Activated CD4-positive, alpha-beta T cell treated with anti-CD3 and anti-CD28 coated beads, Interleukin-2, amount 50 U/mL, for 1 hour (primary cell): ENCODE results near the gene ATF7IP2.
A peak's percentile ranks its signal among the peaks of the same experiment; 100 is the strongest.
"Not testable (repeated sequence)": the region's sequence is repeated elsewhere in the genome, so short reads cannot be mapped to it uniquely, and the experiment has no call there.

ENCODE experiments used
- DNase-seq: peaks from one replicate; pipeline ENCODE4 v3.0.0-alpha.2; 2020

ATF7IP2 gene

DNA sequence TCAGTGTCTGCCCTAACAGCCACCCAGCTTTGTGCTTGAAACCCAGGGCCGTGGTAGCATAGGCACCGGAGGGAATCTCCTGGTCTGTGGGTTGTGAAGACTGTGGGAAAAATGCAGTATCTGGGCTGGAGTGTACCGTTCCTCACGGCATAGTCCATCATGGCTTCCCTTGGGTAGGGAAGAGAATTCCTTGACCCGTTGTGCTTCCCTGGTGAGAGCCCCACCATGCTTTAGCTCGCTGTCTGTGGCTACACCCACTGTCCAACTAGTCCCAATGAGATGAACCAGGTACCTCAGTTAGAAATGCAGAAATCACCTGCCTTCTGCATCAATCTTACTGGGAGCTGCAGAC, 67.3 kb downstream of the ATF7IP2 start:
- DNase-seq = no peak

DNA sequence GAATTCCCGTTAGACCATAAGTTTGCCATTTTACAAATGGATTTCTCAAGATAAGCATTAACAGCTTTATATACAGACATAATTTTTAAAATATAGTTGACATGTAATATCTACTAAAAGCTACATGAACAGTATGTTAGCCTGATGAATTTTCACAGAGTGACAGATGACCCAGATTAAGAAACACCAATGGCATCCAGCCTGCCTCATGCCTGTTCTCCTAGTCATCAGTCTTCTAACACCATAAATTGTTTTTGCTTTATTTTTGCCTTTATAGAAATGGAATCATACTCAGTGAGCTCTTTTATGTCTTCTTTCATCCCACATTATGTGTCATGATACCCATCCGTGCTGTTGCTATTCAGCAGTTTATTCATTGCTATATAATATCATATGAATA, 80.0 kb downstream of the ATF7IP2 start:
- no peak for DNase-seq

DNA sequence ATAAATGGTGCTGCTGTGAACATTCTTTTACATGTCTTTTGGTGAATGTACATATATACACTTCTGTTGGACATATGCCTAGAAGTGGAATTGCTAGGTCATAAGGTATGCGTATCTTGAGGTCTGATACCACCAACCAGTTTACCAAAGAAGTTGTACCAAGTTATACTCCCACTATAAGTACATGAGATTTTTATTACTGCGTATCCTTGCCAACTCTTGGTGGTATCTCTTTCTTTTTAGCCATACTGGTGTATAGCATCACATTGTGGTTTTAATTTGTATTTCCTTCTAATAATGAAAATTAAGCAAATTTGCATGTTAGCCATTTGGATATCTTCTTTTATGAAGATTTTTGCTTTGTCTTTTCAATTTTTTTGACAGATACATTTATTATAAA, 80.5 kb downstream of the ATF7IP2 start:
- no peak for DNase-seq

DNA sequence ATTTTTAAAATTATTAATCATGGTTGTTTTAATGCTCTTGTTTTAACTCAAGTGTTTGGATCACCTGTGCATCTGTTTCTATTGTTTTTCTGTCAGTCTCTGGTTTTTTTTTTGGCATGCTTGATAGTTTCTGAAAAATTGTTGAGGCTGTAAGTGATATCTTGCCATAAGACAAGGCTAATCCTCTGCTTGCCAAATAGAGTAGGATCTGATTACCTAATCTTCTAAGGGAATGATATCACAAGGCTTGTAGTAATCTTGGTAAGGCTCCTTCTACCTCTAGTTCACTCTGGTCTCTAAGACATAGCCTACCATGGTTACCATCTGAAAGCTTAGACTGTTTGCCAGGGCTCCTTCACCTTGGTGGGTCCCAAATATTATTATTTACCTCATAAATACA, 81.0 kb downstream of the ATF7IP2 start:
- no peak for DNase-seq

- not testable (repeated sequence) for DNase-seq
Measured at GRCh38 chr16:10476636-10477035, 90.8 kb downstream of the ATF7IP2 start.

DNA sequence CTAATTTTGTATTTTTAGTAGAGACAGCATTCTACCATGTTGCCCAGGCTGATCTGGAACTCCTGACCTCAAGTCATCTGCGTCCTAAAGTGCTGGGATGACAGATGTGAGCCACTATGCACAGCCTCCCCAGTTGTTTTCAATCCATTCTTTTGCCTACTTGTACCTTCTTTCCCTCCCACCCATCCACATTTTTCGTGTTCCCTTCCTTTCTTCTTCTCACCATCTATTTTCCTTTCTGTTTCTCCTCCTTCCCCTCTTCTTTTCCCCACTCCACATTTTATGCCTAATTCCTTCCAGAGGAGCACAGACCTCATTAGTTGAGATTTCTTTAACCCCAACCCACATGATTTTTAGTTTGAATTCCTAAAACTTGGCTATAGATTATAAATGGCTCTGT, 94.3 kb downstream of the ATF7IP2 start:
- no peak for DNase-seq

DNA sequence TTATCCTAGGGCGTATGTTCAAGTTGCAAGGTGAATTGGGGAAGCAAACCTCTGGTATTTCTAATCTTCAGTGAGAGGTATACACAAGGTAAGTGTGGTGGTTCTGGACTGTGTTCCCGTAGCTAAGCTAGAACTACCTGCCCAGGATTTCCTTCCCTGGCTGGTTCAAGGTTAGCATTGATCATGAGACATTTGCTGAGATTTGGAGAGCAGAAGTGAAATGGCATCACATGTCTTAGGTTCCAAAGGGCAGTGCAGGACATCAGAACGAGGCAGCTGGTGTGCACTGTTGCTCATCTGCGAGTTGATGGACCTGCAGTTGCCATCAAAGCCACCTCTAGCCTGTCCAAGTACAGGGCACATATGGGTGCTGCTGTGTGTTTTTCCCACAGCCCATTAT, 99.3 kb downstream of the ATF7IP2 start:
- no peak for DNase-seq

- DNase-seq = no peak
Measured at GRCh38 chr16:10485698-10486382, 100.0 kb downstream of the ATF7IP2 start.

DNA sequence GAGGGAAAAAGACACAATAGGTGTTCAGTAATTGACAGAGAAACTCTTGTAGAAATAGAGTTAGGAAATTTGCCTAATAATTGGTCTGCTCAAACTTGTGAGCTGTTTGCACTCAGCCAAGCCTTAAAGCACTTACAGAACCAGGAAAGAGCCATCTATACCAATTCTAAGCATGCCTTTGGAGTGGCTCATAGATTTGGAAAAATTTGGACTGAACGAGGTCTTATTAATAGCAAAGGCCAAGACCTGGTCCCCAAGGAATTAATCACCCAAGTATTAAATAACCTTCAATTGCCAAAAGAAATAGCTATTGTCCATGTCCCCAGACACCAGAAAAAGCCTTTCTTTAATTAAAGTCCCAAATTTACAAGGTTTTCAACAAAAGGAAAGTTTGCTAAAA, 104.3 kb downstream of the ATF7IP2 start:
- DNase-seq = no peak

- no peak for DNase-seq
Measured at GRCh38 chr16:10493276-10493675, 107.4 kb downstream of the ATF7IP2 start.

DNA sequence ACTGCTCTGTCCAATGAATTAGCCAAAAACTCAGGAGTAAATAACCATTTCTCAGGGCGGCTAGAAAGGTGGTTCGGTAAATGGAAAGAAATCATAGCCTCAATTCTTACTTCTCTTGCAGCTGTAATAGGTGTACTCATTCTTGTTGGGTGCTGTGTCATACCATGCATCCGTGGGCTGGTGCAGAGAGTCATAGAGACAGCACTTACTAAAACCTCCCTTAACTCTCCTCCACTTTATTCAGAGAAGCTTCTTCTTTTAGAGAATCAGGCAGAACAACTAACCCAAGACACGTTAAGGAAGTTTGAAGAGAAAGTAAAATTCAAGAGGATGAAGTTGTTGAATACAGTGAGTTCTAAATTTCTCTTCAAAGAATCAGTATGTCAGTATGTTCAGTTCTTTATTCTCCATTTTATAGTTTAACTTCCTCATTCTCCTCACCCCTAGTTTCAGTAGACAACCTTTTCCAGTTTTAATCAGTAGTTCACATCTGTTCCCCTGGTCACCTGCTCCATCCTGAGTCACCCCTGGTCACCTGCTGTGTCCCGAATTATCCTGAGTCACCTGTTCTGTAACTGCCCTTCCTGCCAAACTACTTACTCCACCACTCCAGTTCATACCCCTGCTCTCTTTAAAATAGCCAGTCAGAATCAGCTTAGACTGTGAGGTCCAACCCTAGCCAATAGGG, 108.6 kb downstream of the ATF7IP2 start:
- DNase-seq = no peak

DNA sequence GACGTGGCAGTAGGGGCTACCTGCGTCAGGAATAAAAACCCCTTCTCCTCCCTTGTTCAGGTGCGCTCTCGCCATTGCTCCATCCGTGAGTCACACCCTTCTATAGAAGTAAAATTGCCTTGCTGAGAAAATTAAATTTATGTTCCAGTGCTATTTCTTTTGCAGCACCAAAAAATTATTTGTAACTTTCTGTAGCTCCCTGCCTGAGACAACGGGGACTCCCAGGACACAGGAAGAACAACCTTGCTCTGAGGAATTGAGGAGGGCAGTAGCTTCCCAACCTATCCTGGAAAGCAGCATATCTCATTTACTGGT, 109.1 kb downstream of the ATF7IP2 start:
- no peak for DNase-seq

GRCh38 chr16:10497132-10498101, 111.6 kb downstream of the ATF7IP2 start:
- no peak for DNase-seq

DNA sequence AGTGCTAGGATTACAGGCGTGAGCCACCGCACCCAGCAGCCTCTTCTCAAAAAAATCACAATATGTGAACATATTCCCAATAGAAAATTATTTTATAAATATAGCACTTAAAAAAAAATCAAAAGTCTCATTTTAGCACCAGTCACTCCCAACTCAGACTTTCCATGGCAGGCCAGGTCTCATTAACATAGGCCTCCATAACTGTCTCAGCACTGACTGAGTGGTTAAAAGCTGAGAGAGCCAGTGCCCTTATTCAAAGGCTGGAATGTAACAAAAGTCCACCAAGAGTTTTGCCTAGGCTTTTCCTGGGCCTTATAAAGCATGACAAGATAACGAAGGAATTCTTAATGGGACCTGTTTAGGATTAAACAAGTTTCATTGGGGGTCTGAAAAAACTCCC, 114.7 kb downstream of the ATF7IP2 start:
- DNase-seq = no peak

DNA sequence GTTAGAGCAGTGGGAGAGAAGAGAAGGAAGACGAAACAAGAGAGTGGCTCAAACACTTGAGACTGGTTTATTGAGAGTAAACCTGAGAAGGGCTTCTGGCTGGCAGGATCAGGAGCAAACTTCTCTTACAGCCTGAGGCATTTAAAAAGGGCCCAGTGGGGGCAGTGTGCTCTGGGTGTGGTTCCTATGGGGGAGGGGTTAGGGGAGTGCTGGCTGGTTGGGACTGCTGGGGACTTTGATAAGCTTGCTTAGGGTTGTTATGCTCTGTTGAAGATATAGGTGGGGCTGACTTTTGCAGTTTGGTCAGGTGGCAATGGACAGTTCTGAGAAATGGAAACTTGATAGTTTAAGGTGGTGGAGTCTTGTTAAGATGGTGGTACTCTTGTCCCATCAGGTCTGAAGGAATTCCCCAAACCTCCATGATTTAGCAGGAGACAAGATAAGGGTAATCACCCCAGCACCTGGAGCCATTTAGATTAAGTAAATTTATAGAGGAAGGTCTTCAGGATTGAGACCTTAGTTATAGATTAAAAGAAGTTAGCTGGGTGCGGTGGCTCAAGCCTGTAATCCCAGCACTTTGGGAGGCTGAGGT, 115.3 kb downstream of the ATF7IP2 start:
- DNase-seq = no peak

- DNase-seq = no peak
Measured at GRCh38 chr16:10502776-10503175, 116.9 kb downstream of the ATF7IP2 start.

DNA sequence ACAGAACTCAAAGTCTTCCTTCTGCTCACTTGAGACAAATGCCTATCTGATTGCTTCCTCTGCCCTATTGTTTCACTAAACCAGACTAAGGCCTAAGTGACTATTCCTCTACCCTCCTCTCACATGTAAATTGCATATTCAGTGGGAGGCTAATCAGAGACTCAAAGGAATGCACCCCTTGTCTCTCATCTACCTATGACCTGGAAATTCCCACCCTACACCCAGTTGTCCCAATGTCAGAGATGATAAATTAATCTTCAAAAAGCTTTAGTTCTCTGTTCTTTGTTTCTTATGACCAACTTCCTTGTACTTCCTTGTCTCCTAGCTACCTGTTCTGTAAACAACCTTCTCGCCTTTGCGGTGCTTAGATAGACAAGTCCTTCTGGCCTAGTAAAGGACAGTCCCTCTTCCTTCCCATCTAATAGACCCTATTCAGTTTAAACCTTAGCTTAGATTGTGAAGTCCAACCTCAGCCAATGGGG, 118.6 kb downstream of the ATF7IP2 start:
- no peak for DNase-seq

DNA sequence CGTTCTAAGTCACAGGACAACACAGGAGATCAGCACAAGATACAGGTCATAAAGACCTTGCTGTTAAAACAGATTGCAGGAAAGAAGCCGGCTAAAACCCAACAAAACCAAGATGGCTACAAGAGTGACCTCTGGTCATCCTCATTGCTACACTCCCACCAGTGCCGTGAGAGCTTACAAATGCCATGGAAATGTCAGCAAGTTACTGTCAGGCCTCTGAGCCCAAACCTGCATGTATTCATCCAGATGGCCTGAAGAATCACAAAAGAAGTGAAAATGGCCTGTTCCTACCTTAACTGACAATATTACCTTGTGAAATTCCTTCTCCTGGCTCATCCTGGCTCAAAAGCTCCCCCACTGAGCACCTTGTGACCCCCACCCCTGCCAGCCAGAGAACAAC, 119.4 kb downstream of the ATF7IP2 start:
- DNase-seq = not testable (repeated sequence)

DNA sequence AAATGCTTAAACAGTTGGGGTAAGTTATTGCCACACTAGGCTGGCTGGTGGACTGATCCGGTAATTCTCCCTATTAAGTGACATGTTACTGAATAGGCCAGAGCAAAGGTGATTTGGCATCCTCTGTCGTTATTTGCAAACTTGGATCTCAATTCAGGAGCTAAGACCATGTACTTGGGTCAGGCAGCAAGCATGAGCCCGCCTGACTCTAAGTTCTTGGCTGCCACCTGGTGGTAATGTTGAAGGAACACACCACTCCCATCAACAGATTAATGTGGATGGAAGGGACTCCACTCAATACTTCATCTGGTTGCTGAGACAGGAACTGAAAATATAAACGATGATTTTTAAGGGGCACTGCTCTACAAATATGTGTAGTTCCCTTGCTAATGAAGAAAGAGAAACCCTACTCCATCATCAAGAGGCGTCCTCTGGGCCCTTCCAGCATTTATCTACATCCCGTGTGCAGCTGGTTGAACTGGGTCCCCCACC, 123.7 kb downstream of the ATF7IP2 start:
- DNase-seq = peak; percentile 45

GRCh38 chr16:10510279-10510678, 124.4 kb downstream of the ATF7IP2 start:
- no peak for DNase-seq

GRCh38 chr16:10511829-10512228, 126.0 kb downstream of the ATF7IP2 start:
- DNase-seq = no peak

DNA sequence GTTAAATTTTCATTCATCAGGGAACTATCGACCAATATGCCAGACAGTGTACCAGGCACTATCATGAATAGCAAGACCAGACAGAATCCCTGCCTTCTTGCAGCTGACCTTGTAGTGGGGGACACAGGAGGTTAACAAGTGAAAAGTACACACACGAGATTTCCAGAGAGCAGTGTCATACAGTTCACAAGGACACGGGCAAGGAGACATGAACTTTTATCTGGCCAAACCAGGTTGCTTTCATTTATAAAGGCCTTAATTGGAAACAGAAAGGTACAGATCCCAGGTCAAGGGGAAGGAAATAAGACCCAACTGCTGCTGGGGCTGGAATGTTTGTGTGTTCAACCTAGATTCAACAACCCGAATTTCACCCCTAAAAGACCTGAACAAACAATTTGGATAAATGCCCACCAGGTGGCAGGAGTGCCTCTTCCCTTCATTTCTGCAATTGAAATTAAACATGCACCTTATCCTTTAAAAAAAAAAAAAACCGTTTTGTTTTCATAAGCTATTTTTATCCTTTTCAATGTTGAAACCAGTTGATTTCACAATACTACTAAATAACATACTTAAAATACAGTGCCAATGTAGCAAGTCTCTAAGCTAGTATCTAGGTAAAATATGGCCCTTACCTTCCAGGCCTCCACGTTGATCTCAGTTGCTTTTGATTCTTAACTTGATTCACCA, 128.7 kb downstream of the ATF7IP2 start:
- DNase-seq = peak; percentile 34

GRCh38 chr16:10517868-10518267, 132.0 kb downstream of the ATF7IP2 start:
- DNase-seq = no peak
